GM18526 (cell line): ENCODE measurements around the gene NDUFB8.

Experiments
- POLR2A ChIP-seq: IDR thresholded peaks from 3 replicates; pipeline ENCODE4 v1.6.1; 2011; ENCODE audit not compliant: insufficient read length; ENCODE audit errors: extremely low read depth

The NDUFB8 gene

GRCh38 chr10:100519311-100520051 is 10.2 kb downstream of the NDUFB8 start, which contains the start of gene SEC31B:
SEC31B (minus strand) TSS chr10:100519861; CDS start chr10:100516952, 2,909 bp downstream.
- TF ChIP-seq POLR2A: no peak

- no peak for TF ChIP-seq POLR2A
Measured at GRCh38 chr10:100518761-100519241, 10.9 kb downstream of the NDUFB8 start.

GRCh38 chr10:100516847-100517246 is 12.8 kb downstream of the NDUFB8 start:
- no peak for TF ChIP-seq POLR2A

GRCh38 chr10:100515612-100516011 is 14.1 kb downstream of the NDUFB8 start:
- no peak for TF ChIP-seq POLR2A

- no peak for TF ChIP-seq POLR2A
Measured at GRCh38 chr10:100510533-100511308, 18.9 kb downstream of the NDUFB8 start.

GRCh38 chr10:100509241-100509840 is 20.3 kb downstream of the NDUFB8 start:
- no peak for TF ChIP-seq POLR2A

GRCh38 chr10:100508691-100509150 is 20.9 kb downstream of the NDUFB8 start:
- TF ChIP-seq POLR2A: no peak

GRCh38 chr10:100508266-100508665 is 21.4 kb downstream of the NDUFB8 start:
- no peak for TF ChIP-seq POLR2A

- no peak for TF ChIP-seq POLR2A
Measured at GRCh38 chr10:100507357-100507732, 22.3 kb downstream of the NDUFB8 start.

GRCh38 chr10:100506596-100507356 is 22.9 kb downstream of the NDUFB8 start:
- no peak for TF ChIP-seq POLR2A

GRCh38 chr10:100505164-100505563 is 24.5 kb downstream of the NDUFB8 start:
- no peak for TF ChIP-seq POLR2A

GRCh38 chr10:100504096-100504495 is 25.6 kb downstream of the NDUFB8 start:
- no peak for TF ChIP-seq POLR2A

GRCh38 chr10:100502926-100503494 is 26.7 kb downstream of the NDUFB8 start:
- no peak for TF ChIP-seq POLR2A

GRCh38 chr10:100501423-100501822 is 28.2 kb downstream of the NDUFB8 start:
- TF ChIP-seq POLR2A: no peak

- TF ChIP-seq POLR2A: no peak
Measured at GRCh38 chr10:100498059-100498458, 31.6 kb downstream of the NDUFB8 start.

- TF ChIP-seq POLR2A: no peak
Measured at GRCh38 chr10:100496567-100496966, 33.1 kb downstream of the NDUFB8 start.
